CD4-positive, alpha-beta T cell (primary cell): ENCODE results near the gene SLC25A51. TPM values are rescaled to one million over a fixed set of nuclear protein-coding genes. Genes with fewer than 3 reads are reported as not detected.

Source experiments
- ATAC-seq: fragments of 200-7000 bp; cut with Tn5 transposase; one replicate; pipeline ENCODE4 v1.10.0; 2022; ENCODE audit warnings: mild to moderate bottlenecking; ENCODE audit not compliant: poor library complexity
- CTCF ChIA-PET: fragments of 350-600 bp; sonication (Branson Sonifier 250); formaldehyde crosslinking; loops from one replicate; lab custom pipeline; 2021; ENCODE audit warnings: antibody characterized with exemption, inconsistent platforms; lab: Charles Lee
- POLR2A ChIA-PET: fragments of 350-600 bp; sonication (Branson Sonifier 250); formaldehyde crosslinking; loops from one replicate; lab custom pipeline; 2021; ENCODE audit warnings: antibody characterized with exemption, inconsistent platforms; lab: Charles Lee
- DNase-seq, 14 experiments: peaks; one replicate each; pipeline ENCODE4 v3.0.0-alpha.2; 2013 to 2020; ENCODE audit warnings: mixed read lengths in 2 of 14
- H3K27ac ChIP-seq, 2 donors: one replicate each; pipeline versions ENCODE4 v1.5.1 to v1.7.0; 2013; ENCODE audit warnings: low read length in 2 of 2, low read depth in 1 of 2, mild to moderate bottlenecking in 1 of 2
- H3K27me3 ChIP-seq, 2 experiments: 1 replicate in 1 of 2; 2 replicates in 1 of 2; pipeline versions ENCODE4 v1.6.1 to v1.7.0; 2013; ENCODE audit warnings: low read length in 2 of 2, control low read depth in 1 of 2, mild to moderate bottlenecking in 1 of 2, moderate library complexity in 1 of 2; ENCODE audit not compliant: insufficient read depth in 2 of 2, control insufficient read depth in 1 of 2
- H3K36me3 ChIP-seq: one replicate; pipeline ENCODE4 v1.6.1; 2013; ENCODE audit warnings: low read length, control low read depth; ENCODE audit not compliant: insufficient read depth
- H3K4me1 ChIP-seq: one replicate; pipeline ENCODE4 v1.6.1; 2013; ENCODE audit warnings: low read length, control low read depth; ENCODE audit not compliant: insufficient read depth
- H3K4me3 ChIP-seq: one replicate; pipeline ENCODE4 v1.5.1; 2013; ENCODE audit warnings: mild to moderate bottlenecking, low read length, moderate library complexity
- H3K9me3 ChIP-seq, 2 experiments: 1 replicate in 1 of 2; 2 replicates in 1 of 2; pipeline versions ENCODE4 v1.6.1 to v1.7.0; 2013; ENCODE audit warnings: low read length in 2 of 2, mild to moderate bottlenecking in 2 of 2, control low read depth in 1 of 2, moderate library complexity in 1 of 2; ENCODE audit not compliant: control insufficient read depth in 1 of 2, insufficient read depth in 1 of 2
- H3K27ac Mint-ChIP-seq: one replicate; pipeline ENCODE4 v1.8.0; 2020; ENCODE audit warnings: mixed read lengths
- H3K27me3 Mint-ChIP-seq: one replicate; pipeline ENCODE4 v1.8.0; 2021; ENCODE audit warnings: mixed read lengths
- H3K36me3 Mint-ChIP-seq: one replicate; pipeline ENCODE4 v1.8.0; 2021; ENCODE audit warnings: low read depth, mixed read lengths
- H3K4me1 Mint-ChIP-seq: one replicate; pipeline ENCODE4 v1.8.0; 2021; ENCODE audit warnings: low read depth, mixed read lengths
- H3K4me3 Mint-ChIP-seq: one replicate; pipeline ENCODE4 v1.8.0; 2020; ENCODE audit warnings: mild to moderate bottlenecking, mixed read lengths
- H3K9me3 Mint-ChIP-seq: one replicate; pipeline ENCODE4 v1.8.0; 2020; ENCODE audit warnings: mixed read lengths
- CTCF ChIP-seq: fragments of 200-600 bp; IDR thresholded peaks from one replicate; pipeline ENCODE4 v1.8.0; 2022; ENCODE audit warnings: antibody characterized with exemption, mild to moderate bottlenecking
- intact Hi-C, 2 experiments: fragments of 100-400 bp; cut with DNase I in 1 of 2; cut with micrococcal nuclease in 1 of 2; formaldehyde crosslinking; loops; one replicate each; pipeline versions ENCODE4 v1.15.1 to v1.9.0; 2023 to 2025; cut with DNase I, micrococcal nuclease
- total RNA-seq, 174 experiments: library from RNA in 2 of 174; stranded (reverse) in 2 of 174; gene quantifications; one replicate each; pipeline ENCODE4 v1.2.3 and lab custom pipeline; 2021 to 2026

SLC25A51 gene
- total RNA-seq, 2 experiments from 2014 or later: 13.3 to 13.8 TPM

DNA sequence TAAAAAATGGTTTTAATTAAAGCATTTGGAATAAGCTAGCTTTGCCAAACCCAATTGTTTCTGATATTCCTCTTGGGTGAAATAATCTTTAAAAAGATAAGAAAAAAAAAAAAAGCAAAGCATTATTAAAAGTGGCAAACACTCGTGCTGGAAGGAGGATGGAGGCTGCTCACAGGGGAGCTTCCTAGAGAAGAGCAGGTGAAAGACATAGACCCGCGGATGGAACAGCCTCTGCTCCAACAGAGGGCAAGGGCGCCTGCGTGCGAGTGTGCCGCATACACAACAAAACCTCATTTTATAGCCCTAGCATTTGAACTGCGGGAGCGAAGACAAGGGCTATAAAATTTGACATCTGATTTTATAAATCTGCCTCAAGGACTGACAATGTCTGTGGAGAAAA lies 33.4 kb upstream of the SLC25A51 start:
- Mint-ChIP-seq H3K4me1 (no peaks in the 10 kb centered on the region), H3K27me3 (no peaks in the 10 kb centered on the region), H3K36me3 (no peaks in the 10 kb centered on the region), H3K4me3 (no peak overlapping the region), H3K9me3 (no peaks in the 10 kb centered on the region), H3K27ac (no peak overlapping the region)
- ChIA-PET POLR2A (no interaction called here), CTCF (no interaction called here)
- no peaks in the 10 kb centered on the region for H3K27me3 ChIP-seq
- no peaks in the 10 kb centered on the region for H3K36me3 ChIP-seq
- no peak for TF ChIP-seq CTCF
- no peaks in the 10 kb centered on the region for H3K4me1 ChIP-seq
- ATAC-seq (no peak), DNase-seq (no peak)
- H3K9me3 ChIP-seq: no peaks in the 10 kb centered on the region
- no peak overlapping the region for H3K4me3 ChIP-seq
- intact Hi-C loops: loop anchor here in 1 of 2 experiments (10.0 kb wide), 1 partner anchor 63 kb away; no protein-coding TSS in a partner anchor
- no peak overlapping the region for H3K27ac ChIP-seq

GRCh38 chr9:37936965-37937364 lies 33.0 kb upstream of the SLC25A51 start:
- Histone ChIP-seq H3K27ac (no peak overlapping the region), H3K4me3 (no peak overlapping the region), H3K4me1 (no peaks in the 10 kb centered on the region), H3K27me3 (no peaks in the 10 kb centered on the region), H3K36me3 (no peaks in the 10 kb centered on the region), H3K9me3 (no peaks in the 10 kb centered on the region)
- Mint-ChIP-seq H3K36me3 (no peaks in the 10 kb centered on the region), H3K27me3 (no peaks in the 10 kb centered on the region), H3K9me3 (no peaks in the 10 kb centered on the region), H3K27ac (no peak overlapping the region), H3K4me3 (no peak overlapping the region), H3K4me1 (no peaks in the 10 kb centered on the region)
- no peak for TF ChIP-seq CTCF
- ATAC-seq: no peak
- intact Hi-C loops: loop anchor here in 1 of 2 experiments (10.0 kb wide), 1 partner anchor 62 kb away; no protein-coding TSS in a partner anchor
- POLR2A ChIA-PET: no interaction called here
- no peak for DNase-seq
- CTCF ChIA-PET: no interaction called here

GRCh38 chr9:37936376-37936775 lies 32.4 kb upstream of the SLC25A51 start:
- no peaks in the 10 kb centered on the region for H3K27me3 ChIP-seq
- Mint-ChIP-seq H3K36me3 (no peaks in the 10 kb centered on the region), H3K4me1 (no peaks in the 10 kb centered on the region), H3K27me3 (no peaks in the 10 kb centered on the region), H3K4me3 (no peak overlapping the region), H3K9me3 (no peaks in the 10 kb centered on the region), H3K27ac (no peak overlapping the region)
- H3K9me3 ChIP-seq: no peaks in the 10 kb centered on the region
- intact Hi-C loops: loop anchor here in 1 of 2 experiments (10.0 kb wide), 1 partner anchor 62 kb away; no protein-coding TSS in a partner anchor
- no peaks in the 10 kb centered on the region for H3K4me1 ChIP-seq
- TF ChIP-seq CTCF: no peak
- H3K4me3 ChIP-seq: no peak overlapping the region
- H3K36me3 ChIP-seq: no peaks in the 10 kb centered on the region
- ChIA-PET CTCF (no interaction called here), POLR2A (no interaction called here)
- ATAC-seq: no peak
- no peak for DNase-seq
- no peak overlapping the region for H3K27ac ChIP-seq
